ENCODE results near the gene KDM4C. TPM values are rescaled to one million over a fixed set of nuclear protein-coding genes. Genes with fewer than 3 reads are reported as not detected.

Gene KDM4C
- total RNA-seq, 4 donors from 2014 or later: 25.2 to 41.1 (median 26.4) TPM

GRCh38 chr9:6973089-6973488 lies 215.3 kb downstream of the KDM4C start:
- H3K4me3 ChIP-seq: no peak overlapping the region
- H3K27me3 ChIP-seq: no peaks in the 10 kb centered on the region
- intact Hi-C loops (cut with DNase I): no loop called here
- TF ChIP-seq POLR2A (IDR thresholded peaks at IDR 0.05; ENCODE audit: low read depth) (no peak), EP300 (IDR thresholded peaks at IDR 0.05) (no peak), POLR2AphosphoS5 (IDR thresholded peaks at IDR 0.05) (no peak)
- TF ChIP-seq, protein P1, sequence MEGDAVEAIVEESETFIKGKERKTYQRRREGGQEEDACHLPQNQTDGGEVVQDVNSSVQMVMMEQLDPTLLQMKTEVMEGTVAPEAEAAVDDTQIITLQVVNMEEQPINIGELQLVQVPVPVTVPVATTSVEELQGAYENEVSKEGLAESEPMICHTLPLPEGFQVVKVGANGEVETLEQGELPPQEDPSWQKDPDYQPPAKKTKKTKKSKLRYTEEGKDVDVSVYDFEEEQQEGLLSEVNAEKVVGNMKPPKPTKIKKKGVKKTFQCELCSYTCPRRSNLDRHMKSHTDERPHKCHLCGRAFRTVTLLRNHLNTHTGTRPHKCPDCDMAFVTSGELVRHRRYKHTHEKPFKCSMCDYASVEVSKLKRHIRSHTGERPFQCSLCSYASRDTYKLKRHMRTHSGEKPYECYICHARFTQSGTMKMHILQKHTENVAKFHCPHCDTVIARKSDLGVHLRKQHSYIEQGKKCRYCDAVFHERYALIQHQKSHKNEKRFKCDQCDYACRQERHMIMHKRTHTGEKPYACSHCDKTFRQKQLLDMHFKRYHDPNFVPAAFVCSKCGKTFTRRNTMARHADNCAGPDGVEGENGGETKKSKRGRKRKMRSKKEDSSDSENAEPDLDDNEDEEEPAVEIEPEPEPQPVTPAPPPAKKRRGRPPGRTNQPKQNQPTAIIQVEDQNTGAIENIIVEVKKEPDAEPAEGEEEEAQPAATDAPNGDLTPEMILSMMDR (IDR thresholded peaks at IDR 0.05): no peak
- DNase-seq (ENCODE audit: extremely low spot score): no peak
- H3K9me3 ChIP-seq: no peaks in the 10 kb centered on the region
- H3K27ac ChIP-seq (replicated peaks in 1 of 4): no peak overlapping the region
- H3K36me3 ChIP-seq: no peaks in the 10 kb centered on the region
- peaks cover 0 to 8% (median 1%) of the 10 kb centered on the region in 4 donors for H3K4me1 ChIP-seq
- 47% methylated on average over 2 of the region's 2 CpGs for WGBS

DNA sequence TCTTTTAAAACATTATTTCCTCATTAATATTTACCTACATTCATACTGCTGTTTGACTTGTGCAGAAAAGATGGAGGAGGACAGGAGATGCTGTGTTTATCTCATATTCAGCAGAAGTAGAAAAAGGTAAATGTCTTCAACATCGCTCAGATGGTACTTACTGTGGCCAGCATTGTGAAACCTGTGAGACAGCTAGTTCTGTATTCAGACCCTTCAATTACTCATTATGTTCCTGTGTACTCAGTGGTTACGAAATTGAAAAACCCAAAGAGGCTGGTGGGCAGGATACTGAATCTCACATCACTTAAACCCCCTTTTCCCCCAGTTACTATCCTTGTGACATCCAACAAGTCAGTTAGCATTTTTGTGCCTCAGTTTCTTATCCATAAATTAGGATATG lies 216.0 kb downstream of the KDM4C start:
- 89% methylated on average over 2 of the region's 2 CpGs for WGBS
- Histone ChIP-seq H3K9me3 (no peaks in the 10 kb centered on the region), H3K27me3 (no peaks in the 10 kb centered on the region), H3K4me3 (no peak overlapping the region), H3K27ac (replicated peaks in 1 of 4) (no peak overlapping the region), H3K36me3 (no peaks in the 10 kb centered on the region), H3K4me1 (peaks cover 0 to 6% (median 0%) of the 10 kb centered on the region in 4 donors)
- TF ChIP-seq POLR2A (IDR thresholded peaks at IDR 0.05; ENCODE audit: low read depth): no peak
- TF ChIP-seq POLR2AphosphoS5 (IDR thresholded peaks at IDR 0.05): no peak
- TF ChIP-seq, protein P1 (IDR thresholded peaks at IDR 0.05): no peak
- intact Hi-C loops (cut with DNase I): no loop called here
- no peak for DNase-seq (ENCODE audit: extremely low spot score)

DNA sequence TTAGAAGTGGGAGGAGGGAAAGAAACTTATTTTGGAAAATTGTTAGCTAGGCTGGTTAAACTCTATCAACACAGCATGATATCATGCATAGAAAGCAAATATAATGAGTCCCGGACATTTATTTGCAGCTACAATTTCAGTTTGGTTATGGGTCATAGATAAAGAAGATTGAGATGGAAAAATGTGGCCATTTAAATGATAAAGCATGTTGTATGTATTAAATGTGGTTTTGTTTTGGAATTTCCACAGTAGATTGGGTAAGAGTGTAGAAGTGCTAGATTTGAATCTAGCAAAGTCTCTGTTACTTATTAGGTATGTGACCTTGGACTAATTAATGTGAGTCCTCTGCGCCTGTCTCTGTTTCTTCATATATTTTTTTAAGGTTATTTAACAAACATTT lies 217.4 kb downstream of the KDM4C start:
- no peak overlapping the region for H3K27ac ChIP-seq (replicated peaks in 1 of 4)
- no peaks in the 10 kb centered on the region for H3K4me1 ChIP-seq
- no peaks in the 10 kb centered on the region for H3K27me3 ChIP-seq
- TF ChIP-seq POLR2A (IDR thresholded peaks at IDR 0.05; ENCODE audit: low read depth): no peak
- no peak for TF ChIP-seq POLR2AphosphoS5 (IDR thresholded peaks at IDR 0.05)
- TF ChIP-seq, protein P1 (IDR thresholded peaks at IDR 0.05): no peak
- no peak for TF ChIP-seq EP300 (IDR thresholded peaks at IDR 0.05)
- WGBS: 93% methylated on average over 2 of the region's 2 CpGs
- intact Hi-C loops (cut with DNase I): no loop called here
- no peaks in the 10 kb centered on the region for H3K36me3 ChIP-seq
- DNase-seq (ENCODE audit: extremely low spot score): no peak
- no peak overlapping the region for H3K4me3 ChIP-seq
- no peaks in the 10 kb centered on the region for H3K9me3 ChIP-seq

GRCh38 chr9:6977761-6978160 lies 220.0 kb downstream of the KDM4C start:
- Histone ChIP-seq H3K4me3 (no peak overlapping the region), H3K4me1 (no peaks in the 10 kb centered on the region), H3K27ac (replicated peaks in 1 of 4) (no peak overlapping the region), H3K27me3 (no peaks in the 10 kb centered on the region), H3K9me3 (no peaks in the 10 kb centered on the region), H3K36me3 (peaks cover 0 to 15% (median 4%) of the 10 kb centered on the region in 4 donors)
- WGBS: 89% methylated on average over 1 of the region's 1 CpG
- intact Hi-C loops (cut with DNase I): no loop called here
- no peak for TF ChIP-seq POLR2A (IDR thresholded peaks at IDR 0.05; ENCODE audit: low read depth)
- DNase-seq (ENCODE audit: extremely low spot score): no peak

DNA sequence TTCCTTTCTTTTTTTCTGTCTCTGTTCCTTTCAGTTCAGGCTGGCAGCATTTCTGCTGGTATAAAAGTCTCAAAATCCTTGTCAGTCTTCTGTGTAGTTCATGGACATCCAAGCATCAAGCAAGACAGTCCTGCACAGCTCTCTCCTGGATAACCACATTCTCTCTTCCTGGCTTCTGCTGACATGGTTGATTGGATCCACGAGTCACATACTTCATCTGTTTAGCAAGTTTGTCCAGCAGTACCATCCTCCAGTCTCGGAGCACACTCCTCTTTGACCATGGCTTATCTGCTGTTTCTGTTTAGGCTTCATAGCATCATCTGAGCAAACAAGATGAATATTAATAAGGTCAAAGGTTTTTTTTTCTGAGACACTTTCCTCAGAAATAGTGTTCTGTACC lies 220.8 kb downstream of the KDM4C start:
- no peak for DNase-seq (ENCODE audit: extremely low spot score)
- H3K36me3 ChIP-seq: peaks cover 0 to 18% (median 5%) of the 10 kb centered on the region in 4 donors
- no peaks in the 10 kb centered on the region for H3K9me3 ChIP-seq
- H3K4me3 ChIP-seq: no peak overlapping the region
- H3K27ac ChIP-seq (replicated peaks in 1 of 4): no peak overlapping the region
- intact Hi-C loops (cut with DNase I): no loop called here
- H3K4me1 ChIP-seq: no peaks in the 10 kb centered on the region
- TF ChIP-seq POLR2A (IDR thresholded peaks at IDR 0.05; ENCODE audit: low read depth): no peak
- 96% methylated on average over 2 of the region's 2 CpGs for WGBS
- H3K27me3 ChIP-seq: no peaks in the 10 kb centered on the region

DNA sequence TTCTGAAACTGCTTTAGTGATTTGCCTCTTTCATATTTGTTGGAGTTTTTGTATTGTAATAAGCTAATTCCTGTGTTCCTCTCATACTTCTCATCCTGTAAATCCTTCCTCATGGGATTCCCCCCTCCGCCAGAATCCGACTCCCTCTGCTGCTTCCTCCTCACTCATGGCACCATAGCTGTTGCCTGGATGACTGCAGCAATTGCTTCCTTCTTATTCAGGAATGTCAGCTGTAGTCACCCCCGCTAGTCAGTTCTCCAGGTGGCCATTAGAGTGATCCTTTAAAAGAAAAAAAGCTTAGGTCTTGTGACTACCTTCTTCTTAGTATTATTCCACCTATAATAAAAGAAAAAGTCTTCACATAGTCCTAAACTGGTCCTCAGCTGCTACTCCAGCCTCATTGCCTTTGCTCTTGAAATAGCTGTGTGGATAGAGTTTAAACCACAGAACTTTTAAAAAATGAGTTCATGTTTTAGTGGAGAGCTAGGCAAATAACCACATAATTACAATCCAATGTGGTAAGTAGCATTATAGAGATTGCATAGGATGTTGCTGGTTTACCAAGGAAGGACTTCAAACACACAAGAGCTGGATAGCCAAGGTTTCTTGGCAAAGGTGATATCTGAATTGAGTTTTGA lies 227.3 kb downstream of the KDM4C start:
- Histone ChIP-seq H3K4me1 (no peaks in the 10 kb centered on the region), H3K36me3 (peaks cover 9 to 71% (median 38%) of the 10 kb centered on the region in 4 donors), H3K27ac (replicated peaks in 1 of 4) (no peak overlapping the region), H3K4me3 (no peak overlapping the region), H3K27me3 (no peaks in the 10 kb centered on the region), H3K9me3 (no peaks in the 10 kb centered on the region)
- intact Hi-C loops (cut with DNase I): no loop called here
- DNase-seq (ENCODE audit: extremely low spot score): no peak
- TF ChIP-seq EP300 (IDR thresholded peaks at IDR 0.05) (no peak), POLR2A (IDR thresholded peaks at IDR 0.05; ENCODE audit: low read depth) (no peak), POLR2AphosphoS5 (IDR thresholded peaks at IDR 0.05) (no peak)
- TF ChIP-seq, protein P1 (IDR thresholded peaks at IDR 0.05): no peak
- 72% methylated on average over 3 of the region's 3 CpGs for WGBS
